COLO668 (cell line): ENCODE data around the gene VWA3B.
"Not testable (repeated sequence)": the region's sequence is repeated elsewhere in the genome, so short reads cannot be mapped to it uniquely, and the experiment has no call there.

Experiments
- DNase-seq: peaks from one replicate; lab custom pipeline; 2025; ENCODE audit not compliant: unreplicated experiment; lab: John Stamatoyannopoulos, UW

The VWA3B gene

GRCh38 chr2:98086491-98087446 is at the start of gene VWA3B:
TSS of gene VWA3B (plus strand) at chr2:98087167. CDS start at chr2:98093093, 5,926 bp downstream.
- DNase-seq = peak; percentile 93

GRCh38 chr2:98037206-98037605 is 49.8 kb upstream of the VWA3B start:
- no peak for DNase-seq

GRCh38 chr2:98037666-98038336 is 49.2 kb upstream of the VWA3B start:
- no peak for DNase-seq

GRCh38 chr2:98039085-98039756 is 47.7 kb upstream of the VWA3B start:
- DNase-seq = no peak

GRCh38 chr2:98040331-98040939 is 46.5 kb upstream of the VWA3B start:
- no peak for DNase-seq

- DNase-seq = no peak
Observed at GRCh38 chr2:98043101-98043500, 43.9 kb upstream of the VWA3B start.

GRCh38 chr2:98044730-98045129 is 42.2 kb upstream of the VWA3B start:
- not testable (repeated sequence) for DNase-seq

- no peak for DNase-seq
Observed at GRCh38 chr2:98050070-98050469, 36.9 kb upstream of the VWA3B start.

- no peak for DNase-seq
Observed at GRCh38 chr2:98058191-98058975, 28.6 kb upstream of the VWA3B start.

GRCh38 chr2:98060277-98060676 is 26.7 kb upstream of the VWA3B start:
- DNase-seq = no peak

GRCh38 chr2:98063291-98063854 is 23.6 kb upstream of the VWA3B start:
- DNase-seq = no peak

GRCh38 chr2:98065808-98066207 is 21.2 kb upstream of the VWA3B start:
- no peak for DNase-seq

GRCh38 chr2:98067160-98067559 is 19.8 kb upstream of the VWA3B start:
- DNase-seq = no peak

- no peak for DNase-seq
Observed at GRCh38 chr2:98070081-98070480, 16.9 kb upstream of the VWA3B start.

GRCh38 chr2:98072442-98072841 is 14.5 kb upstream of the VWA3B start:
- no peak for DNase-seq

GRCh38 chr2:98078701-98079100 is 8.3 kb upstream of the VWA3B start:
- DNase-seq = no peak

- DNase-seq = no peak
Observed at GRCh38 chr2:98084151-98084868, 2.7 kb upstream of the VWA3B start.

GRCh38 chr2:98084869-98085238 is 2.1 kb upstream of the VWA3B start:
- no peak for DNase-seq

GRCh38 chr2:98085649-98086048 is 1.3 kb upstream of the VWA3B start:
- no peak for DNase-seq
